SK-N-SH (cell line): ENCODE measurements around the gene CCNL2. TPM values are rescaled to one million over a fixed set of nuclear protein-coding genes. Genes with fewer than 3 reads are reported as not detected.

ENCODE experiments used
- CTCF ChIA-PET: fragments of 300-600, 350-600 bp; formaldehyde crosslinking; extraction: SDS; loops from one replicate; lab custom pipeline; 2021; lab: Yijun Ruan, JAX
- POLR2A ChIA-PET: fragments of 350-600 bp; sonication (Branson Sonifier 250); formaldehyde crosslinking; extraction: SDS; loops from one replicate; lab custom pipeline; 2020; ENCODE audit warnings: antibody characterized with exemption, inconsistent platforms; lab: Yijun Ruan, JAX
- DNase-seq: peaks from one replicate; pipeline ENCODE4 v3.0.0; 2012
- H2AFZ ChIP-seq: fragments of 200-600 bp; sonication (generic); 2 replicates; pipeline ENCODE4 v1.8.1; 2016; ENCODE audit warnings: antibody characterized with exemption, mild to moderate bottlenecking, low read depth
- H3F3A ChIP-seq: fragments of 200-600 bp; sonication (generic); replicated peaks from 2 replicates; pipeline ENCODE3; 2016; ENCODE audit warnings: antibody characterized with exemption, mild to moderate bottlenecking; ENCODE audit not compliant: insufficient read depth
- H3K27ac ChIP-seq, 2 experiments: fragments of 200-500 bp in 1 of 2; fragments of 200-600 bp in 1 of 2; sonication (Bioruptor generic) in 1 of 2; sonication (generic), shearing (Covaris generic) in 1 of 2; 2 replicates each; pipeline versions ENCODE4 v1.5.1 to v1.6.1; 2014 to 2016; ENCODE audit warnings: low read depth in 2 of 2, inconsistent platforms in 1 of 2, low read length in 1 of 2, mild to moderate bottlenecking in 1 of 2, mixed read lengths in 1 of 2
- H3K27me3 ChIP-seq: fragments of 200-600 bp; sonication (generic), shearing (Covaris generic); 2 replicates; pipeline ENCODE4 v1.6.1; 2016; ENCODE audit warnings: mixed run types; ENCODE audit not compliant: insufficient read depth
- H3K36me3 ChIP-seq, 2 experiments: fragments of 200-500 bp in 1 of 2; fragments of 200-600 bp in 1 of 2; sonication (Bioruptor generic) in 1 of 2; sonication (generic) in 1 of 2; replicated peaks in 1 of 2; 2 replicates each; pipeline versions ENCODE3 to v1.5.1; 2014 to 2016; ENCODE audit warnings: low read length in 1 of 2, mild to moderate bottlenecking in 1 of 2; ENCODE audit not compliant: insufficient read depth in 2 of 2, control insufficient read depth in 1 of 2
- H3K4me1 ChIP-seq, 2 experiments: fragments of 200-500 bp in 1 of 2; fragments of 200-600 bp in 1 of 2; sonication (Bioruptor generic) in 1 of 2; sonication (generic), shearing (Covaris generic) in 1 of 2; 2 replicates each; pipeline versions ENCODE4 v1.5.1 to v1.6.1; 2014 to 2016; ENCODE audit warnings: low read depth in 1 of 2, low read length in 1 of 2, mixed run types in 1 of 2; ENCODE audit not compliant: insufficient read depth in 2 of 2, control insufficient read depth in 1 of 2
- H3K4me2 ChIP-seq: fragments of 200-600 bp; sonication (generic), shearing (Covaris generic); 2 replicates; pipeline ENCODE4 v1.6.1; 2017; ENCODE audit warnings: mixed run types
- H3K4me3 ChIP-seq, 2 experiments: fragments of 200-500 bp in 1 of 2; fragments of 200-600 bp in 1 of 2; sonication (Bioruptor generic) in 1 of 2; sonication (generic), shearing (Covaris generic) in 1 of 2; 2 replicates each; pipeline versions ENCODE4 v1.5.1 to v1.8.1; 2014 to 2016; ENCODE audit warnings: low read depth in 2 of 2, inconsistent platforms in 1 of 2, low read length in 1 of 2, mild to moderate bottlenecking in 1 of 2, mixed read lengths in 1 of 2, moderate library complexity in 1 of 2
- H3K79me2 ChIP-seq: fragments of 200-600 bp; sonication (generic); 2 replicates; pipeline ENCODE4 v1.8.1; 2017; ENCODE audit warnings: mild to moderate bottlenecking; ENCODE audit not compliant: insufficient read depth
- H3K9ac ChIP-seq: fragments of 200-600 bp; sonication (generic); 2 replicates; pipeline ENCODE4 v1.6.1; 2017; ENCODE audit warnings: mixed run types
- H3K9me2 ChIP-seq: fragments of 200-600 bp; sonication (generic); 2 replicates; pipeline ENCODE4 v1.6.1; 2017; ENCODE audit warnings: mixed run types
- H3K9me3 ChIP-seq: fragments of 200-600 bp; sonication (generic); 2 replicates; pipeline ENCODE4 v1.6.1; 2017; ENCODE audit warnings: mixed run types, mild to moderate bottlenecking, moderate library complexity
- H4K20me1 ChIP-seq: fragments of 200-600 bp; sonication (generic); 2 replicates; pipeline ENCODE4 v1.6.1; 2017; ENCODE audit warnings: mild to moderate bottlenecking, mixed run types; ENCODE audit not compliant: insufficient read depth
- EZH2phosphoT487 ChIP-seq: fragments of 200-600 bp; sonication (generic); IDR thresholded peaks from 2 replicates; pipeline ENCODE4 v1.6.1; 2017; ENCODE audit warnings: low read depth, mixed run types, mild to moderate bottlenecking, antibody characterized with exemption, moderate library complexity, borderline replicate concordance
- MXI1 ChIP-seq: IDR thresholded peaks from 2 replicates; pipeline ENCODE4 v1.6.1; 2012; ENCODE audit warnings: mild to moderate bottlenecking, low read depth, low read length, improper control_type of control experiment
- NFIC ChIP-seq: IDR thresholded peaks from 2 replicates; pipeline ENCODE4 v1.4.0; 2012; ENCODE audit warnings: borderline replicate concordance
- REST ChIP-seq: IDR thresholded peaks from 2 replicates; pipeline ENCODE4 v1.6.1; 2012; ENCODE audit warnings: mild to moderate bottlenecking, low read depth, low read length, moderate library complexity
- RFX5 ChIP-seq: IDR thresholded peaks from 2 replicates; pipeline ENCODE4 v1.6.1; 2012; ENCODE audit warnings: mild to moderate bottlenecking, improper control_type of control experiment, low read length
- TCF12 ChIP-seq: IDR thresholded peaks from 2 replicates; pipeline ENCODE4 v1.4.0; 2012
- YY1 ChIP-seq: IDR thresholded peaks from 2 replicates; pipeline ENCODE4 v1.4.0; 2012; ENCODE audit warnings: low read depth, mild to moderate bottlenecking
- WGBS: methylation state at CpG from one replicate; pipeline ENCODE4 v1.1.6; 2017; ENCODE audit warnings: low lambda C conversion rate; 5-methylcytosine and 5-hydroxymethylcytosine counted together
- polyA plus RNA-seq, 3 experiments: library from polyadenylated mRNA; depleted of rRNA; stranded (reverse); fragments of >200 nt; gene quantifications; 2 replicates each; pipeline ENCODE4 v1.2.3, GENCODE V29; 2012
- TF ChIP-seq, protein P1 (sequence below): fragments of 200-600 bp; sonication (generic); IDR thresholded peaks from 2 replicates; pipeline ENCODE4 v1.6.1; 2017; ENCODE audit warnings: antibody characterized with exemption, mild to moderate bottlenecking, moderate library complexity
- TF ChIP-seq, protein P2 (sequence below): IDR thresholded peaks from 2 replicates; pipeline ENCODE4; 2012

Gene CCNL2
- polyA plus RNA-seq, 1 of the 3 experiments (the other 2 are of a cell fraction): 362 TPM

DNA sequence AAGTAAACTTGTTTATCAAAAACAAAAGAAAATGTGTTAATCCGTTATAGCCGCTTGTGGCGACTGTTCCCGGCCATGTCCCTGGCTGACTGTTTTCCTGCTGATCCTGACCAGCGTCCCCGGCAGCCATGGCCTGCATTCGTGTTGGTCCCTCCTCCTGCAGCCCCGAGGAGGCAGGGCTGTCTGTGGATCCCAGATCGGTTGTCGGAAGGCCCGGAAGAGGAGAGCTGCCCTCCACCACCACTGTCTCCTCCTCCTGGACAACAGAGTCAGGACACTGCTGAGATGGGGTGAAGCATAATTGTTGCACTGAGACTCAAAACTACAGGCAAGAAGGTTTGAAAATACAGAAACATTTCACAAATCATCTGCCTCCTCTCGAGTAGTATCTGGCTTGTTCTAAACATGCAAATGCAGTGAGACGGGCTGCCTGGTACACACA, 37.1 kb downstream of the CCNL2 start:
- TF ChIP-seq, protein P1, sequence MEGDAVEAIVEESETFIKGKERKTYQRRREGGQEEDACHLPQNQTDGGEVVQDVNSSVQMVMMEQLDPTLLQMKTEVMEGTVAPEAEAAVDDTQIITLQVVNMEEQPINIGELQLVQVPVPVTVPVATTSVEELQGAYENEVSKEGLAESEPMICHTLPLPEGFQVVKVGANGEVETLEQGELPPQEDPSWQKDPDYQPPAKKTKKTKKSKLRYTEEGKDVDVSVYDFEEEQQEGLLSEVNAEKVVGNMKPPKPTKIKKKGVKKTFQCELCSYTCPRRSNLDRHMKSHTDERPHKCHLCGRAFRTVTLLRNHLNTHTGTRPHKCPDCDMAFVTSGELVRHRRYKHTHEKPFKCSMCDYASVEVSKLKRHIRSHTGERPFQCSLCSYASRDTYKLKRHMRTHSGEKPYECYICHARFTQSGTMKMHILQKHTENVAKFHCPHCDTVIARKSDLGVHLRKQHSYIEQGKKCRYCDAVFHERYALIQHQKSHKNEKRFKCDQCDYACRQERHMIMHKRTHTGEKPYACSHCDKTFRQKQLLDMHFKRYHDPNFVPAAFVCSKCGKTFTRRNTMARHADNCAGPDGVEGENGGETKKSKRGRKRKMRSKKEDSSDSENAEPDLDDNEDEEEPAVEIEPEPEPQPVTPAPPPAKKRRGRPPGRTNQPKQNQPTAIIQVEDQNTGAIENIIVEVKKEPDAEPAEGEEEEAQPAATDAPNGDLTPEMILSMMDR: no peak
- TF ChIP-seq RFX5 (no peak), REST (no peak), MXI1 (no peak), NFIC (no peak), TCF12 (no peak), EZH2phosphoT487 (no peak), YY1 (no peak)
- TF ChIP-seq, protein P2, sequence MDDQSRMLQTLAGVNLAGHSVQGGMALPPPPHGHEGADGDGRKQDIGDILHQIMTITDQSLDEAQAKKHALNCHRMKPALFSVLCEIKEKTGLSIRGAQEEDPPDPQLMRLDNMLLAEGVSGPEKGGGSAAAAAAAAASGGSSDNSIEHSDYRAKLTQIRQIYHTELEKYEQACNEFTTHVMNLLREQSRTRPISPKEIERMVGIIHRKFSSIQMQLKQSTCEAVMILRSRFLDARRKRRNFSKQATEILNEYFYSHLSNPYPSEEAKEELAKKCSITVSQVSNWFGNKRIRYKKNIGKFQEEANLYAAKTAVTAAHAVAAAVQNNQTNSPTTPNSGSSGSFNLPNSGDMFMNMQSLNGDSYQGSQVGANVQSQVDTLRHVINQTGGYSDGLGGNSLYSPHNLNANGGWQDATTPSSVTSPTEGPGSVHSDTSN: no peak
- TF ChIP-seq, all 33 proteins: peak for 0
- no peaks in the 10 kb centered on the region for H3K79me2 ChIP-seq
- no peak overlapping the region for H3K4me3 ChIP-seq
- no peaks in the 10 kb centered on the region for H4K20me1 ChIP-seq
- DNase-seq: no peak
- WGBS: 71% methylated on average over 12 of the region's 13 CpGs
- H3K27me3 ChIP-seq: no peaks in the 10 kb centered on the region
- no peaks in the 10 kb centered on the region for H3K9me3 ChIP-seq
- ChIA-PET POLR2A (no interaction called here), CTCF (interaction anchor here (2.0 kb wide), 1 partner anchor 10 kb away, joined by 11 read pairs; no protein-coding TSS in a partner anchor)
- no peak overlapping the region for H3K4me2 ChIP-seq
- H3K4me1 ChIP-seq: peaks cover 20 to 36% of the 10 kb centered on the region in 2 experiments; a peak in 3 of 4 replicates
- H3K36me3 ChIP-seq: no peaks in the 10 kb centered on the region
- no peak overlapping the region for H2AFZ ChIP-seq
- H3F3A ChIP-seq: peaks cover 11% of the 10 kb centered on the region
- peak overlapping the region in 1 of 2 experiments; percentile 24; a peak in 2 of 4 replicates for H3K27ac ChIP-seq
- H3K9me2 ChIP-seq: no peaks in the 10 kb centered on the region
- H3K9ac ChIP-seq: no peak overlapping the region
